ENCODE data around the gene MYO15A.

Gene MYO15A

GRCh38 chr17:18102640-18103039 lies 5.9 kb upstream of the MYO15A start:
- DNase-seq (ENCODE audit: low spot score) = peak; percentile 19

DNA sequence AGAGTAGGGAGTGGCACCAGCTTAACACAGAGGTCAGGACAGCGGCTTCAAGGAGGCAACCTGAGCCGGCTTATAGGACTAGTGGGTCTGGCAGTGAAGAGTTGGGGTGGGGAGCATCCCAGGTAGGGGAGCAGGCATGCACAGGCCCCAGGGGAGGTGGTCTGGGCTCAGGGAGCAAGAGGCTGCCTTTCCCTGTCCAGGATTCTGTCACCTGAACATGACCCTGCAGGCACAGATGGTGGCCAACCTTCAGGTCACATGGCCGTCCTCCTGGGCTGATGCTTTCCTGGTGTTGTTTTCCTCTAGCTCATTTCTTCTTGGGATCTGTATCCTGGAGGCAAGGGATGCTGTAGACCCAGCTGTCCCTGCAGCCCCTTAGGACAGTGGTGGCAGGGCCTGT lies 3.5 kb upstream of the MYO15A start:
- DNase-seq (ENCODE audit: low spot score) = no peak

DNA sequence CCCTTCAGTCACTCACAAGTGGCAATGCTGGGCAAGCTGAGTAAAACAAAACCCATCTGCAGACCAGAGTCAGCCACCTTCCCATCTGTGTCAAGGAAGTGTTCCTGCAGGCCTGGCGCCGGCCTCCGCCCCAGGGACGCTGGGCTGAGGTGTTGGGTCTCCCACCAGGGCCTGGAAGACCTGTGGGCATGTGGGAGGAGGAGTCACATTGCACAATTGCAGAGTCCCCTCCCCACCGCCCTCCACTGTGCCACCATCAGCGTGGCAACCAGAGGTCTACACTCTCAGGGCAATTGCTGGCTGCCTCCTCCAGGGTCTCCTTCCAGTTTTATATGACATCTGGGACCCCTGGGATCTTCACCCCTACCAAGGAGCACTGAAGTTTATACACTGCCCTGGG lies 3.0 kb upstream of the MYO15A start:
- DNase-seq (ENCODE audit: low spot score) = no peak

DNA sequence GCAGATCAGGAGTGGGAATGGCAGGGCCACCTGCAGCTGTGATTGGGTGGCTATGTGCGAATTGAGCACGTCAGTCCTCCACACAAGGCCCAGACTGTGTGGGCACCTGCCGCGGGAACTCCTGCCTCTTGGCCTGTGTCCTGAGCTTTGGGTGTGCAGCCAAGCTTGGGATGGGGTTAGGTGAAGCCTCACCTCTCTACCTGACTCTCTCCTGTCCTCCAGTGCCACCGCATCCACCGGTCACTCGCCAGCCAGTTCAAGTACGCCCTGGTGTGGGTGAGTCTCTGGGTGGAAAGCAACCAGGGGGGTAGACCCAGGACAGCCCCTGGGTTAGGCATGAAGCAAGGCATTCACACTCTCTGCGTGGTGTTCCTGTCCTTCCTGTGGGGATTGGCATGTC lies 2.3 kb upstream of the MYO15A start:
- DNase-seq (ENCODE audit: low spot score) = no peak

DNA sequence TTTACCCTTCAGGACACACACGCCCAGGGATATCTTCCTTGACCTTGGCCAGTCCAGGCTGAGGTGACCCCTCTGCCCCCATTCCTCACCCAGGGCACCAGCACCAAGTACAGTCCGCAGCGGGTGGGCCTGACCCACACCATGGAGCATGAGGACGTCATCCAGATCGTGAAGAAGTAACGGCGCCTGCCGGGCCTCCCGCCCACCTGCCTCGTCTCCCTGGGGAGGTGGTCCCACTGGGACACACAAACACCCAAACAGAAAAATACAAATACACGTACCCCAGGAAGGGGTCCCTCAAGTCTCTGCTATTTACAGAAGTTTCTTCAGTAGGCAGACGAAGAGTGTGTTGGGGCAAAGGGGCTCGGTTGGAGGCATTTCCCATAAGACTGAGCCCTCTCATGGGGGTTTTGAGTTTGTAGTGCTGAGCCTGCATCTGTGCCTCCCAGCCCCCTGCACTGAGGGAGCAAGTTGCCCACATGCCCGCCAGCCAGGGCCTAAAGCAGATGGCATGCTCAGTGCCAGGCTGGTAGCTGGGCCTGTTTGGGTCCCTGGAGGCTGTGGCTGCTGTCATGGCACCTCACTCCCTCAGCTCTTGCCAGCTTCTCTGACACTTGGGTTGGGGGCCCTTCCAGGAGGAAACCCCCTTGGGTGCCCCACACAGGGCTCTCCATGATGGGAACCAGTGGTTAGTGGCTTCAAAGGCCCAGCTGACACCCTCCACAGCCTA lies 1.3 kb upstream of the MYO15A start:
- no peak for DNase-seq (ENCODE audit: low spot score)

DNA sequence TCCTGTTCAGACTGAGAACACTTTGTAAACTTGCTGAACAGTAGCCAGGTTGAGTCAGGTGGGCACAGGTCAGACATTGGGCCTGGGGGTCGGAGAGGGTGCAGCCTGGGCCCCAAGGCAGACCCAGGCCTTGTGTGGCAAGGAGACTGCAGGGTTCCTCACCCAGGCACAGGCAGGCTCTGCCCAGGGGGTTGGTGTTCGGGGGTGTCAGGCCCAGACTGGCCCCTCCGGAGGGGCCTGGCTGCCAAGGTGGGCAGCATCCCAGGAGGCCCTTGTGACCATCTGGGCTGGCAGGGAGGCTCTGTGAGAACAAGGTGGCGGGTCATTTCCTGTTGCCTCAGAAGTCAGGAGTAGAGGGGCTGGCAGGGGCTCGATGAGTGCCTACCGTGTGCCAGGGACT lies 585 bp upstream of the MYO15A start:
- no peak for DNase-seq (ENCODE audit: low spot score)

GRCh38 chr17:18109935-18110485 lies 1.5 kb downstream of the MYO15A start:
- no peak for DNase-seq (ENCODE audit: low spot score)

DNA sequence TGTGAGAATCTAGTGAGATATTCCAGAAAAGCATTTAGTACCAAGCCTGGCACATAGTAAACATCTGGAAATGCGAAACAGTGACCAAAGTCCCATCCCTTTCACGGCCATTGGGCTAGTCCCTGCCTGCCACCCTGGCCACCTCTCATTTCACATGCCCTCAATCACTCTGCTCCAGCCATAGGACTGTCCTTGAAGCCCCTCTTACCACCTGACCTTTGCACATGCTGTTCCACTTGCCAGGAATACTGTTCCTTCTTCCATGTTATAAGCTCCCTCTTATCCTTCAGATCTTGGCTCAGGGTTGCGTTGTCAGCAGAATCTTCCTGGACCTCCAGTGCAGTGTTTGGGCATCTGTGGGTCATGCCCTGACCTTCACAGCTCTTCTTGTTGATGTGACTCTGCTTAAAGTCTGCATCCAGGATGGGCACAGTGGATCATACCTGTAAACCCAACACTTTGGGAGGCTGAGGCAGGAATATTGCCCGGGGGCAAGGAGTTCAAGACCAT lies 2.1 kb downstream of the MYO15A start:
- DNase-seq (ENCODE audit: low spot score) = no peak

DNA sequence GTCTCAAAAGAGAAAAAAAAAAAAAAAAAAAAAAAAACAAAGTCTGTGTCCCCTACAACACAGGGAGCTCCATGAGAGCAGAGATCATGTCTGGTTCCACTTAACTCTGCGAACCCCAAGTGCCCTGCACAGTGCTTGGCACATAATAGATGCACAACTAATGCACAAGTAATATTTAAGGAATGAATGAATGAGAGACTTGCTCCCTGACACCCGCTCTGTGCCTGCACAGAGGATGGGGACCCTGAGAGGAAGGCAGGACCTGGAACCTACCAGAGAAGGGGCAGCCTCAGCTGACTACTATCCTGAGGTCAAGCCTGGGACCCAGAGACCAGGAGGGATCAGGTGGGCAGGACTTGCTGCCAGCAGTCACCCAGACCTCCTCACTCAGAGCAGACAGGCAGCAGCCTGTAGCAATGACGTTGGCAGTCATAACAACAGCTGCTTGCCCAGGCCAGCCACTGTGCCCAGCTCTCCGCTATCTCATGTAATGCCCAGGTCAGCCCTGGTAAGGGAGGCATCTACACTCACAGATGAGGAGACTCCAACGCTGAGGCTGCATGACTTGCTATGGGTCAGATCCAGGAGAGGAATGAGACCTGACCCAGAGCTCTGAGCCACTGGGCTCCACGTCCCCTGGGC lies 2.9 kb downstream of the MYO15A start:
- no peak for DNase-seq (ENCODE audit: low spot score)

GRCh38 chr17:18115517-18115916 lies 7.0 kb downstream of the MYO15A start:
- no peak for DNase-seq (ENCODE audit: low spot score)

- no peak for DNase-seq (ENCODE audit: low spot score)
Observed at GRCh38 chr17:18116078-18116477, 7.5 kb downstream of the MYO15A start.

- no peak for DNase-seq (ENCODE audit: low spot score)
Observed at GRCh38 chr17:18117533-18117932, 9.0 kb downstream of the MYO15A start.

DNA sequence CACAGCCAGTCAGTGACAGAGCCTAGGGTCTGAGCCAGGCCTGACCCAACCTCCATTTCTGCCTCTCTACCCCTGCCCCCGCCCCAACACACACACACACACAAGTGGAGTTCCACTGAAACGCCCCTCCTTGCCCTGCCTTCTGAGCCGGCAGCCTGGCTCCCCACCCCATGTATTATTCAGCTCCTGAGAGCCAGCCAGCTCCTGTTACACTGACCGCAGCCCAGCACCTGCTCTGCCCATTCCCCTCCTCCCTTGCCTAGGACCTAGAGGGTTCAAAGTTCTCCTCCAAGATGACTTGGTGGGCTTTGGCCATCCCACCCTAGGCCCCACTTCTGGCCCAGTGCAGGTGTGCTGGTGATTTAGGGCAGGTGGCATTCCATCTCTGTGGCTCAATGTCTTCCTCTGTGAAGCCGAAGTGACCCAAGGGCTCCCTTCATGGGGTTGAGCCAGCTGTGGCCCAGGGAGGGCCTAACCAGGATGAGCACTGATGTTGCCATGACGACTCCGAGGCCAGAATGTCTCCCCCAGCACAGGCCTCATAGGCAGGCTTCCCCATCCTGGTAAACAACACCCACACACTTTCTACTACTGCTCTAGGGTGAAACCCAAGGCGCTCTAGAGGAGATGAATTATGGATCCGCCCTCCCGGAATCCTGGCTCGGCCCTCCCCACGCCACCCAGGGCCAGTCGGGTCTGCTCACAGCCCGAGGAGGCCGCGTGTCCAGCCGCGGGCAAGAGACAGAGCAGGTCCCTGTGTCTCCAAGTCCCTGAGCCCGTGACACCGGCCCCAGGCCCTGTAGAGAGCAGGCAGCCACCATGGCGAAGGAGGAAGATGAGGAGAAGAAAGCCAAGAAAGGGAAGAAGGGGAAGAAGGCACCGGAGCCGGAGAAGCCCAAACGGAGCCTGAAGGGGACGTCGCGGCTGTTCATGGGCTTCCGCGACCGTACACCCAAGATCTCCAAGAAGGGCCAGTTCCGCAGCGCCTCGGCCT lies 9.7 kb downstream of the MYO15A start:
- no peak for DNase-seq (ENCODE audit: low spot score)

DNA sequence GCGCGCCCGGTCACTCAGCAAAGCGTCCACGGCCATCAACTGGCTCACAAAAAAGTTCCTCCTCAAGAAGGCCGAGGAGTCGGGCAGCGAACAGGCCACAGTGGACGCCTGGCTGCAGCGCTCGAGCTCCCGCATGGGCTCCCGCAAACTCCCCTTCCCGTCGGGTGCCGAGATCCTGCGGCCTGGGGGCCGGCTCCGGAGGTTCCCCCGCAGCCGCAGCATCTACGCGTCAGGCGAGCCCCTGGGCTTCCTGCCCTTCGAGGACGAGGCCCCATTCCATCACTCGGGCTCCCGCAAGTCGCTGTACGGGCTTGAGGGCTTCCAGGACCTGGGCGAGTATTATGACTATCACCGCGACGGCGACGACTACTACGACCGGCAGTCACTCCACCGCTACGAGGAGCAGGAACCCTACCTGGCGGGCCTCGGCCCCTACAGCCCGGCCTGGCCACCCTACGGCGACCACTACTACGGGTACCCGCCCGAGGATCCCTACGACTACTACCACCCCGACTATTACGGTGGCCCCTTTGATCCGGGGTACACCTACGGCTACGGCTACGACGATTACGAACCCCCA lies 10.7 kb downstream of the MYO15A start:
- no peak for DNase-seq (ENCODE audit: low spot score)

GRCh38 chr17:18119938-18120337 lies 11.4 kb downstream of the MYO15A start:
- DNase-seq (ENCODE audit: low spot score) = no peak

DNA sequence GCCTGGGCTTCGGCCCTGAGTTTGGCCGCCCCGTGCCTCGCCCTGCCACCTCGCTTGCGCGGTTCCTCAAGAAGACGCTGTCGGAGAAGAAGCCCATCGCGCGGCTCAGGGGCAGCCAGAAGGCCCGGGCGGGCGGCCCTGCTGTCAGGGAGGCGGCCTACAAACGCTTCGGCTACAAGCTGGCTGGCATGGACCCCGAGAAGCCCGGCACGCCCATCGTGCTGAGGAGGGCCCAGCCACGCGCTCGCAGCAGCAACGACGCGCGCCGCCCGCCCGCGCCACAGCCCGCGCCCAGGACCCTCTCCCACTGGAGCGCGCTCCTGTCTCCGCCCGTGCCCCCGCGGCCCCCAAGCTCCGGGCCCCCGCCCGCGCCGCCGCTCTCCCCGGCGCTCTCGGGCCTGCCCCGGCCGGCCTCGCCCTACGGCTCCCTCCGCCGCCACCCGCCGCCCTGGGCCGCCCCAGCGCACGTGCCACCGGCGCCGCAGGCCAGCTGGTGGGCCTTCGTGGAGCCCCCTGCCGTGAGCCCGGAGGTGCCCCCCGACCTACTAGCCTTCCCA lies 12.0 kb downstream of the MYO15A start:
- no peak for DNase-seq (ENCODE audit: low spot score)

DNA sequence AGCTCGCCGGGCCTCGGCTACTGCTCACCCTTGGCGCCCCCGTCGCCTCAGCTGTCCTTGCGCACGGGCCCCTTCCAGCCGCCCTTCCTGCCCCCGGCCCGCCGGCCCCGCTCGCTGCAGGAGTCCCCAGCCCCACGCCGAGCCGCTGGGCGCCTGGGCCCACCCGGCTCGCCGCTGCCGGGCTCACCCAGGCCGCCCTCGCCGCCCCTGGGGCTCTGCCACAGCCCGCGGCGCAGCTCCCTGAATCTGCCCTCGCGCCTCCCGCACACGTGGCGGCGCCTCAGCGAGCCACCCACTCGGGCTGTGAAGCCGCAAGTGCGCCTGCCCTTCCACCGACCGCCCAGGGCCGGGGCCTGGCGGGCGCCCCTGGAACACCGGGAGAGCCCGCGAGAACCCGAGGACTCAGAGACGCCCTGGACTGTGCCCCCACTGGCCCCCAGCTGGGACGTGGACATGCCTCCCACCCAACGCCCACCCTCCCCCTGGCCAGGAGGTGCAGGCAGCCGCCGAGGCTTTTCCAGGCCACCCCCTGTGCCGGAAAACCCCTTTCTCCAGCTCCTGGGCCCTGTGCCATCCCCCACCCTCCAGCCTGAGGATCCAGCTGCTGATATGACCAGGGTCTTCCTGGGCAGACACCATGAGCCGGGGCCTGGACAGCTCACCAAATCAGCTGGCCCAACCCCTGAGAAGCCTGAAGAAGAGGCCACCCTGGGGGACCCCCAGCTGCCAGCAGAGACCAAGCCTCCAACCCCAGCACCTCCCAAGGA lies 12.8 kb downstream of the MYO15A start:
- DNase-seq (ENCODE audit: low spot score) = no peak

DNA sequence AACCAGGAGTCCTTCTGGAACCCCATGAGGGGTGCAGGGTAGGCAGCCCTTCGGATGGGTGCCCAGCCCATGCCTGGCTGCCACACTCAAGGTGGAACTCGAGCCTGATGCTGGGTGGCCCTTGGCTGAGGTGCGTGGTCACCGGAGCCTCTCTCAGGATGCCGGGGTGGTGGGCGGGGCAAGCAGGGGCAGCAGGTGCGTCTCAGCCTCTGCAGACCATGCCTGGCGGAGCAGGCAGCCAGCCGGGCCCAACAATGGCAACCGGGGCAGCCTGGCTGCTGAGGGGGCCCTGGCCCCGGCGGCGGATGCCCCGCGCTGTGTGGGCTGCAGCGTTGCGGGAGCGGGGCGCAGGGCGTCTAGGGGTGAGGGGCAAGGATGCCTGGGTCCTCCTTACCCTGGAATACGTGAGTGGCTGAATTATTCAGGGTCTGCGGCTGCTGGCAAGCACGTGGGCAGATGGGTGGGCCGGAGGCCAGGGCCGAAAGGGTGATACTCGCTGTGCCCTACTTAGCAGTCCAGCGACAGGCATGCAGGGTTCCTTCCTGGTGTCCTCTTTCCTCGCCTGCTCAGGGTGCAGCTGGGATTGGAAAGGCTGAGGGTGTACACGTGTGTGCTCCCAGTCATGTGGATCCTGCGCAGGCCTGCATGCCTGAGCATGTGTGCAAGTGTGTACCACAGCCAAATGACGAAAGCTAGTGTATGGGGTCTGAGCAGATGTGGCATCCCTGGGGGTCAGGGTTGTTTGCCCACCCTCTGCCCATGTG lies 14.6 kb downstream of the MYO15A start:
- no peak for DNase-seq (ENCODE audit: low spot score)

DNA sequence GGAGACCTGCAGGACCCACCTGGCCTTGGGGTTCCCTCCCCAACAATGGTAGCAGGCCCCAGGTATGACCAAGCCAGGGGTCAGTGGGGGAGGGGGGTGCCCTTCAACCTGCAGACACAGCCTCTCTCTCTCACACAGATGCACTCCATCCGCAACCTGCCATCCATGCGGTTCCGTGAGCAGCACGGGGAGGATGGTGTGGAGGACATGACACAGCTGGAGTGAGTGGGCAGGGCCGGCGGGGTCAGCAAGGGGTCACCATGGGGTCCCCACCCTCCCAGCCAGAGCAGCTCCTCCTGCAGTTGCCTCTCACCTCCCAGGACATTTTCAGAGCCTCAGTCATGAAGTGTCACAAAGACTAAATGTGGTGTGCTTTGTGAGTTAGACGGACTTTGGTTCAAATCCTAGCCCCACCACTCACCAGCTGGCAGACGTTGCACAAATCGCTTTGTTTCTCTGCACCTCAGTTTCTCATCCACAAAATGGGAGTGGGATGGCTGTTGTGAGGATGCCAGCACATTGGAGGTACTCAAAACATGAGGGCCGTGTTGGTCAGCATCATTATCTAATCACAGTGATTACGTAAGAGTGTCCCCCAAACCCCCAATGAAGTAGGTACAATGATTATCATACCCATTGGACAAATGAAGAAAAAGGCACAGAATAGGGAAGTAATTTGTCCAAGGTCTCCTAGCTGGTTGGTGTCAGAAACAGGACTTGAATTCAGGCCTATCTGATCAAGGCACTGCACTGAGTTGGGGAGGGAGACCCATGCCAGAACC lies 16.0 kb downstream of the MYO15A start:
- no peak for DNase-seq (ENCODE audit: low spot score)

All from NAMALWA (cell line).